ENCODE data around the gene DNAH2.

The DNAH2 gene, protein sequence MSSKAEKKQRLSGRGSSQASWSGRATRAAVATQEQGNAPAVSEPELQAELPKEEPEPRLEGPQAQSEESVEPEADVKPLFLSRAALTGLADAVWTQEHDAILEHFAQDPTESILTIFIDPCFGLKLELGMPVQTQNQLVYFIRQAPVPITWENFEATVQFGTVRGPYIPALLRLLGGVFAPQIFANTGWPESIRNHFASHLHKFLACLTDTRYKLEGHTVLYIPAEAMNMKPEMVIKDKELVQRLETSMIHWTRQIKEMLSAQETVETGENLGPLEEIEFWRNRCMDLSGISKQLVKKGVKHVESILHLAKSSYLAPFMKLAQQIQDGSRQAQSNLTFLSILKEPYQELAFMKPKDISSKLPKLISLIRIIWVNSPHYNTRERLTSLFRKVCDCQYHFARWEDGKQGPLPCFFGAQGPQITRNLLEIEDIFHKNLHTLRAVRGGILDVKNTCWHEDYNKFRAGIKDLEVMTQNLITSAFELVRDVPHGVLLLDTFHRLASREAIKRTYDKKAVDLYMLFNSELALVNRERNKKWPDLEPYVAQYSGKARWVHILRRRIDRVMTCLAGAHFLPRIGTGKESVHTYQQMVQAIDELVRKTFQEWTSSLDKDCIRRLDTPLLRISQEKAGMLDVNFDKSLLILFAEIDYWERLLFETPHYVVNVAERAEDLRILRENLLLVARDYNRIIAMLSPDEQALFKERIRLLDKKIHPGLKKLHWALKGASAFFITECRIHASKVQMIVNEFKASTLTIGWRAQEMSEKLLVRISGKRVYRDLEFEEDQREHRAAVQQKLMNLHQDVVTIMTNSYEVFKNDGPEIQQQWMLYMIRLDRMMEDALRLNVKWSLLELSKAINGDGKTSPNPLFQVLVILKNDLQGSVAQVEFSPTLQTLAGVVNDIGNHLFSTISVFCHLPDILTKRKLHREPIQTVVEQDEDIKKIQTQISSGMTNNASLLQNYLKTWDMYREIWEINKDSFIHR (N-terminal part only)

DNA sequence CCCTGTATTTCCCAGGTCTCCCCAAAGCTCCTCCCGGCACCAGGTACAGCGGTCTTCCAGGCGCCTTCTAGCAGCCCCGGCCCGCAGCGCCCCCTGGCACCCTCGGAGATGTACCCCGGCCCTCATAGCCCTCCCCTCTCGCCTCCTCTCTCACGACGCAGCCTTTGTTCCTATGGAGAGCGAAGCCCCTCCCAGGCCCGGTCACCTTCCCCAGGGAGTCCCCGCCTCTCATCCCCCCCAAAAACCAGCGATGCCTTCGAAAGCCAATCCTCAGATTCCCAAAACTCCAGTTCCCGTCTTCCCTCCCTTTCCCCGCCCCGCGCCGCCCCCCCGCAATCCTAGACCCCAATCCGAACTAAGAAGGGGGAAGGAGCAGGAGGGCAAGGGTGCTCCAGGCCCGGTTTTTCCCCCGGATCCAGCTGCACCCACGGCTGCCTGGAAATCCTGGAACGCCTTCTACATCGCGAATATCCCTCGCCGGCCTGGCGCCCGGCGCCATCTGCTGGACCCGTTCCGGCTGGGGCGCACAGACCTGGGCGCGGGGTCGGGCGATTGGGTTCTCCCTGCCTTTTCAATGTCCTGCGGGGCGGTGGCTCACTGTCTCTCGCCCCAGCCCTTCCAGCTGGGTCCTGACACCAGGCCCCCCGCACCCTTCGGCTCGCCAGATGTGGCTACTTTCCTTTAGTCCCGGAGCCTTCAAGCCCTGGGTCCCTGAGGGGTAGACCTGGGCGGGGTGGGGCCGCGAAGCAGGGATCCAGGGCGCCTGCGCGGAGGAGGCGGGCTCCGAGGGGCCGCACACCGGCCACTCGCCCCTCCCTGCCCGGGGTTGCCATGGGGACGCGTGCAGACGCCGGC, at the start of gene DNAH2:
Gene DNAH2 (plus strand): TSS at position 844 of the 855 bp plus-strand sequence. CDS start 1,991 bp downstream, outside the sequence.
- peak; percentile 51 for DNase-seq

DNA sequence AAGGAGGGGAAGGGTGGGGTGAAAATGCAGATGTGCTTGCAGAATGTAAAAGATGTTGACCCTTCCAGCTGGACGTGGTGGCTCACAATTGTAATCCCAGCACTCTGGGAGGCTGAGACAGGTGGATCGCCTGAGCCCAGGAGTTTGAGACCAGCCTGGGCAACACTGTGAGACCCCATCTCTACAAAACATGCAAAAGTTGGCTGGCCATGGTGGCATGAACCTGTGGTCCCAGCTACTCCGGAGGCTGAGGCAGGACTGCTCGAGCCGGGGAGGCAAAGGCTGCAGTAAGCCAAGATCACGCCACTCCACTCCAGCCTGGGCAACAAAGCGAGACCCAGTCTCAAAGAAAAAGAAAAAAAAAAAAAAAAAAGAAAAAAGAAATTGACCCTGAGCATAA, 49.1 kb upstream of the DNAH2 start:
- DNase-seq: no peak

DNA sequence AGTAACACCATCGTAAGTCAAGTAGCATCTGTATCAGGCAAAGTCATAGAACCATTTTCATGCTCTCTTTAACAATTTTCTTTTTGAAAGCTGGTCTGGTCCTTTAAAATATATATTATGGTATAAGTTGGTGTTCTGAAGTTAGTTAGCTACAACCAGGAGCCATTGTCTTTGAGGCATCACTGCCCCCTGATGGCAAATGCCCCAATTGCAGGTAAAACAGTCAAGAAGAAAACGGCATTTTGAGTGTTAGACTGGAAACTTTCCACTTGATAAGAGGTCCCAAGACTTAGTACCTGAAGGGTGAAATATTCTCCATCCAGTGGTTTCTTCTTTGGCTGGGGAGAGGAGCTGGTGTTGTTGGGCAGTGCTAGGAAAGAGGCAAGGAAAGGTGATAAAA, 44.3 kb upstream of the DNAH2 start:
- peak; percentile 40 for DNase-seq

DNA sequence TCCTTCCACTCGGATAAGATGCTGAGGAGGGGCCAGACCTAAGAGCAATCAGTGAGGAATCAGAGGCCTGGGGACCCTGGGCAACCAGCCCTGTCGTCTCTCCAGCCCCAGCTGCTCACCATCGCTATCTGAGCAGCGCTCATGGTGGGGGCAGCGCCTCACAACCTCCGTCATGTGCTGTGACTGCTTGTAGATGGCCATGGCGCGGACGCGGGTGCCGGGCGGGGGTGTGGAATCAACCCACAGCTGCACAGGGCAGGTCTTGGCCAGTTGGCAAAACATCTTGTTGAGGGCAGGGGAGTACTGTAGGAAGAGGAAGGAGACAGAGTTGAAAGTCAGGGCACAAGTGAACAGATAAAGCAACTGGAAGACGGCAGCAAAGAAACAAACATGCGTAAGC, 42.6 kb upstream of the DNAH2 start:
- no peak for DNase-seq

DNA sequence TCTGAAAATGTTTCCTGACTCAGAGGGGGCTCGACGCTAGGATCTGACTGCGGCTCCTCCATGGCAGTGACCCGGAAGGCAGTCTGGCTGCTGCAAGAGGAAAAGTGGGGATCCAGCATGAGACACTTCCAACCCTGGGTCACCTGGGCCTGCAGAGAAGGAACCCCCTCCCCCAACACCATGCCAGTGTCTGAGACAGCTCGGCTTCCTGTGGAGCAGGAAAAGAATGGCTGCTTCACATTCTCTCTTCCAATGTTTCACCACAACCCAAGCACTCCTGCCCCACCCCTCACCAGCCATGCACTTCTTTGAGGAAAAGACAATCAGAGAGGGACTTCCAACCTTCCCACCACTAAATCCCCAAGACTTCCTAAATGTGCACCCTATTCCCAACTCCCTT, 41.0 kb upstream of the DNAH2 start:
- DNase-seq: no peak

DNA sequence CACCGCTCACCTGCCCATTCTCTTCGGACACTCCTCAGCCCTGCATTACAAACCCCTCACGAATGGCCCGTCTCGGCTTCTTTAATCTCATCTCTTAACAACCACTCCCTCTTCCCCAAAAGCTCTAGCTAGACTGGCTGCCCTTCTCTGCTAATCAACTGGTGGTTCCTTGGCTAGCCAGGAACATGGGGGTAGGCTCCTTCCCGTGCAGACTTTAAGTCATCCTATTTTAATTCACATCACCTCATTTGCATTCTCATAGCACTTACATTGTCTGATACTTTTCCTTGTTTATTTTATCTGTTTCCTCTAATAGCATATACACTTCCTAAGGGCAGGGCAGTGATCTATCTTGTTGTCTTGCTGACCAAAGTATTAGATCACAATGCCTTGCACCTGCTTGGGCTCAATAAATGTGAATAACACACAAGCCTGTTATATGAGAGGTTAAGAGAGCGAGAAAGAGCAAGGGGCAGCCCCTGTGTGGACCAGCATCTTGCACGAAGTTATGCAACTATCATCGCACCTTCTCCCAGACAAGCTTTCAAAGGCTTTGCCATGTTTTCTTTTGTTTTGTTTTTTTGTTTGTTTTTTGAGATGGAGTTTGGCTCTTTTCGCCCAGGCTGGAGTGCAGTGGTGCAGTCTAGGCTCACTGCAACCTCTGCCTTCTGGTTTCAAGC, 40.0 kb upstream of the DNAH2 start:
- no peak for DNase-seq

DNA sequence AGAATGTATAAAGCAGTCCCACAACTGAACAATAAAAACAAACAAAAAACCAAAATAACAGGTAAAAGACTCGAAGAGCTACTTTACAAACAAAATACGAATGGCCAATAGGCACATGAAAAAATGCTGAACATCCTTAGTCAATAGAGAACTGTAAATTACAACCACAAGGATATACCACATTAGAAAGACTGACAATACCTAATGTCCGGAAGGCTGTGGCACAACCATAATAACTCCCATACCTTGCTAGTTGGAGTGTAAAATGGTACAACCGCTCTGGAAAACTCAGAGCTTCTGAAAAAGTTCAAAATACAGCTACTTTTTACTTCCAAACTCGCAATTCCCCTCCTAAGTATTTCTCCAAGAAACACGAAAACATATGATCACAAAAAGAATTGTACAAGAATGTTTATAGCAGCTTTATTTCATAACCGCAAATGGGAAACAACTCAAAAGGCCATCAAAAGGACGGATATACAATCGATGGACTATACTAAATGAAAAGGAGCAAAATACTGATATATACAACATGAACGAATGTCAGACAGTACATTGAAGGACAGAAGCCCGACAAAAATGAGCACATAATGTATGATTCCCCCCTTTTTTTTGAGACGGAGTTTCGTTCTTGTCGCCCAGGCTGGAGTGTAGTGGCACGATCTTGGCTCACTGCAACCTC, 32.6 kb upstream of the DNAH2 start:
- no peak for DNase-seq

DNA sequence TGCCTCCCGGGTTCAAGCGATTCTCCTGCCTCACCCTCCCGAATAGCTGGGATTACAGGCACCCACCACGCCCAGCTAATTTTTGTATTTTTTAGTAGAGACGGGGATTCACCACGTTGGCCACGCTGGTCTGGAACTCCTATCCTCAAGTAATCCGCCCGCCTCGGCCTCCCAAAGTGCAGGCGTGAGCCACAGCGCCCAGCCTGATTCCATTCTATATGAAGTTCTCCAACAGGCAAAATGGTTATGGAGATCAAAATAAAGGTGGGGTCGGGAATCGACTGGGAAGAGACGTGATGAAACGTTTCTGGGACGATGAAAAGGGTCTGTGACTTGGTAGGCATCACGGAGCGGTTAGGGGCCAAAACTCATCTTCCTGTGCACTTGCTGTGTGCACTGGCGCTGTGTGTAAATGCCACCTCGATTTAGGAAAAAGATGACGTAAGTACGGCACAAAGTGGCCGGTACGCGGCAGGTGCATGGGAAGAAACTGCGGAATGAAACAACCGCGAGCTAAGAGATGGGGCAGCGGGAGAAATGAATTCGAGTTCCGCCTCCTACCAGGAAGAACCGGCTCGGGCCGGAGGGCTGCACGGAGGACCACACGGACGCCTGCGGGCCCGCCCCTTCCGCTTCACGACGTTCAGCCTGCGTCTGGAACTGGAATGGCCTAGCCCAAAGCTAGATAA, 31.9 kb upstream of the DNAH2 start:
- DNase-seq: peak; percentile 91

DNA sequence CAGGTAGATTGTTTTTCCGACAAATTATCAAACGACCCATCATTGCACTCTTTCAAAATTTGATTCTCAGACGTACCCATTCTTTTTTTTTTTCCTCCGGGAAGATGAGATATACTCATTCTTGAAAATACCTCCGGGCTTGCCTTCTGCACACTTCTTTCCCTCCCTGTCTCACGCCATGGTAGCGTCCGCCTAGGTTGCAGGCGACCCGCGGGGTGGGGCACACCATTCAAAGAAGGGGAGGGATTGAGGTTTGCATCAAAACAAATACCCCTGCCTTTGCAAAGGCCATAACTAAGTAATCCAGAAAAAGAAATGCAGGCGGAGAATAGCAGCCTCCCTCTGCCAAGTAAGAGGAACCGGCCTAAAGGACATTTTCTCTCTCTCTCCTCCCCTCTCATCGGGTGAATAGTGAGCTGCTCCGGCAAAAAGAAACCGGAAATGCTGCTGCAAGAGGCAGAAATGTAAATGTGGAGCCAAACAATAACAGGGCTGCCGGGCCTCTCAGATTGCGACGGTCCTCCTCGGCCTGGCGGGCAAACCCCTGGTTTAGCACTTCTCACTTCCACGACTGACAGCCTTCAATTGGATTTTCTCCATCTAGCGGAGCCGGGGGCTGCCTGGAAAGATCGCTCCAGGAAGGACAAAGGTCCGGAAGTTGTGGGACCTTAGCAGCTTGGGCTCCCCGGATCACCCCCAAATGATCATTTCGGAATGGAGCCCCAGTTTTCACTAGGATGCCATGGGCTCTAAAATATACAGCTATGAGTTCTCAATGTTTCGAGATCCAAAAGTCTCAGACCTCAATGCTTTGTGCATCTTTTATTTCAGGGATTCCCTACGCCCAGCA, 31.1 kb upstream of the DNAH2 start:
- peak; percentile 80 for DNase-seq

DNA sequence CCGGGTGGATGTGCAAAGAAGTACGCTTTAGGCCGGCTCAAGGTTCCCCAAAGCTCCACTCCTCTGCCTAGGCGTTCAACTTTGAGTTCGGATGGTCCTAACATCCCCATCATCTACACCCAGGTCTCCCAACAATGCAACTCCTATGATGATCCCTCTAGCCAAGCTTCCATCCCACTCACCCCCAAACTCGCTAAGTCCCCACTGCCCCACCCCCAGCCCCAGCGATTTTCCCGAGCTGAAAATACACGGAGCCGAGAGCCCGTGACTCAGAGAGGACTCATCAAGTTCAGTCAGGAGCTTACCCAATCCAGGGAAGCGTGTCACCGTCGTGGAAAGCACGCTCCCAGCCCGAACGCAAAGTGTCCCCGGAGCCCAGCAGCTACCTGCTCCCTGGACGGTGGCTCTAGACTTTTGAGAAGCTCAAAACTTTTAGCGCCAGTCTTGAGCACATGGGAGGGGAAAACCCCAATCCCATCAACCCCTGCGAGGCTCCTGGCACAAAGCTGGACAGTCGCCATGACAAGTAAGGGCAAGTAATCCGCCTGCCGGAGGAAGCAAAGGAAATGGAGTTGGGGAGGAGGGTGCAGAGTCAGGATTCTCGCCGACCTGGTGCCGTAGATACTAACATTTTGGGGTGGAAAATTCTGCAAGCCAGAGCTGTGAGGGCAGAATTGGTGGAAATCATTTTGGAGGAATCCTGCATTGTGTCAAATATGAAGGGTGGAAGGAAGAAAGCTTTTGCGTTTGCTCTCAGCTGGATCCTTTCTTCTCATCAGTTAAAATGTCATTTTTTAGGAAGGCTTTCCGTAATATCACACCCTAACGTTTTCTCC, 30.3 kb upstream of the DNAH2 start, which contains the start of gene TP53:
Gene TP53 (minus strand): TSS at position 419 of the 836 bp plus-strand sequence. CDS start 10,896 bp downstream, outside the sequence.
- peak; percentile 92 for DNase-seq

DNA sequence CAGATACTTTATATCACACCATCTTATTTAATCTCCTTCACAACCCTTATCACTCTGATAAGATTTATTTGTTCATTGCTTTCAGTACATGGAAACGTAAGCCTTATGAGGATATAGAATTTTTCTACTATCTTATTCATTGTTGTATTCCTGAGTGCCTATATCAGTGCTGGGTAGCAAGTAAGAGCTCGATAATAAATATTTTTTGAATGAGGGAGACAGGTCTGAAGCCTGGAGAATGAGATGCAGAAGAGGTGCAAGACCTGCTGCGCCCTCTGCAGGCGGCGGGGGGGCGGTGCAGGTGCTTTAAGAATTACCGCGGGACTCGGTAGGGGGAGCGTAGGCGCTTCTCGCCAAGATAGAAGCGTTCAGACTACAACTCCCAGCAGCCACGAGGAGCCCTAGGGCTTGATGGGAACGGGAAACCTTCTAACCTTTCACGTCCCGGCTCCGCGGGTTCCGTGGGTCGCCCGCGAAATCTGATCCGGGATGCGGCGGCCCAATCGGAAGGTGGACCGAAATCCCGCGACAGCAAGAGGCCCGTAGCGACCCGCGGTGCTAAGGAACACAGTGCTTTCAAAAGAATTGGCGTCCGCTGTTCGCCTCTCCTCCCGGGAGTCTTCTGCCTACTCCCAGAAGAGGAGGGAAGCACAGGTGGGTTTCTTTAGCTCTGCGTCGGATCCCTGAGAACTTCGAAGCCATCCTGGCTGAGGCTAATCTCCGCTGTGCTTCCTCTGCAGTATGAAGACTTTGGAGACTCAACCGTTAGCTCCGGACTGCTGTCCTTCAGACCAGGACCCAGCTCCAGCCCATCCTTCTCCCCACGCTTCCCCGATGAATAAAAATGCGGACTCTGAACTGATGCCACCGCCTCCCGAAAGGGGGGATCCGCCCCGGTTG, 29.4 kb upstream of the DNAH2 start, which contains the start of gene WRAP53:
Gene WRAP53 (plus strand): TSS at position 570 of the 900 bp plus-strand sequence. CDS start 172 bp downstream, at position 742.
- peak; percentile 96 for DNase-seq

DNA sequence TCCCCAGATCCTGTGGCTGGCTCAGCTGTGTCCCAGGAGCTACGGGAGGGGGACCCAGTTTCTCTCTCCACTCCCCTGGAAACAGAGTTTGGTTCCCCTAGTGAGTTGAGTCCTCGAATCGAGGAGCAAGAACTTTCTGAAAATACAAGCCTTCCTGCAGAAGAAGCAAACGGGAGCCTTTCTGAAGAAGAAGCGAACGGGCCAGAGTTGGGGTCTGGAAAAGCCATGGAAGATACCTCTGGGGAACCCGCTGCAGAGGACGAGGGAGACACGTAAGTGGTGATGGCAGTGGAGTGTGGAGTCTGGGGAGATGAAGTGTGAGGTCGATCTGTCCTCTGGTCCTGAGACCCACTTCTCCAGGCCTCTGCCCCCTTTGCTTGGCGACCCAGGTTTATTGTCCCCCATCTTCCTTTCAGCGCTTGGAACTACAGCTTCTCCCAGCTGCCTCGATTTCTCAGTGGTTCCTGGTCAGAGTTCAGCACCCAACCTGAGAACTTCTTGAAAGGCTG, 28.7 kb upstream of the DNAH2 start:
- DNase-seq: no peak

DNA sequence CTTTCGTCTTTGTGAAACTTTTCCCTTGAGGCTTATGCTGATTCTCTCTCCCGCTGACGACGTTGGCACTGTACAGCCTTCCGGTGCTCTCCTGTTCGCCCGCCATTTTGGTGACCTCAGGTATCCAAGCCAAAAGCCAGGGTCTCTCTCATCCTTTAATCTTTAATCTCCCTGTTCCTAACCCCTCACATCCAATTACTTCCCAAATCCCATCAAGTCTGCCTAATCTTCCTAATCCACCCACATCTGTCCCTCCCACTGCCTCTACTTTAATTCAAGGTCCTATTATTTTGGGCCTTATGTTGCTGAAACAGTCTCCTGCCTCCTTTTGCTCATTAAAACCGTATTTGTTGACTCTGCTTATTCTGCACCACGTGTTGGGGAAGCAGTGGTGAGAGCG, 22.0 kb upstream of the DNAH2 start:
- no peak for DNase-seq

DNA sequence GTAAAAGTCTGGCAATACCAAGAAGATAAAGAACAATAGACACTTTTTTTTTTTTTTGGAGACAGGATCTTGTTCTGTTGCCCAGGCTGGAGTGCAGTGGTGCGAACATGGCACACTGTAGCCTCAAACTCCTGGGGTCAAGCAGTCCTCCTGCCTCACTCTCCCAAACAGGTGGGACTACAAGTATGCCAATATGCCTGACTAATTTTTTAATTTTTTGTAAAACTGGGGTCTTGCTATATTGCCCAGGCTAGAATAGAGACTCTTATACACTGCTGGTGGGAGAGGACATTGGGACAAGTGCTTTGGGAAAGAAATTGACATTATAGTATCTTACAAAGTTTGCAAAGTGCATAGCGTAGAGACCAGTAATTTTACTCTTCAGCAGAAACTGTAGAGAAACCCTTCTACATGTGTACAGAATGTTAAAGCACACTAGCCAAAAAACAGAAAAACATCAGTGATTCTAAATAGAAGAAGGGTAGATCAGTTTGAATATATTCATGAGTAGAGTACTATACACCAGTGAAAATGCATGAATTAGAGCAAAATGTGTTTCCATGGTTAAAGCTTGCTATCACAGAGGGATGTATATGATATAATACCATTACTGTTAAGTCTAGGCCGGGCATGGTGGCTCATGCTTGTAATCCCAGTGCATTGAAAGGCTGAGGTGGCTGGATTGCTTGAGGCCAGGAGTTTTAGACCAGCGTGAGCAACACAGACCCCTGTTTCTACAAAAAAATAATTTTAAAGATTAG, 19.5 kb upstream of the DNAH2 start:
- DNase-seq: no peak

DNA sequence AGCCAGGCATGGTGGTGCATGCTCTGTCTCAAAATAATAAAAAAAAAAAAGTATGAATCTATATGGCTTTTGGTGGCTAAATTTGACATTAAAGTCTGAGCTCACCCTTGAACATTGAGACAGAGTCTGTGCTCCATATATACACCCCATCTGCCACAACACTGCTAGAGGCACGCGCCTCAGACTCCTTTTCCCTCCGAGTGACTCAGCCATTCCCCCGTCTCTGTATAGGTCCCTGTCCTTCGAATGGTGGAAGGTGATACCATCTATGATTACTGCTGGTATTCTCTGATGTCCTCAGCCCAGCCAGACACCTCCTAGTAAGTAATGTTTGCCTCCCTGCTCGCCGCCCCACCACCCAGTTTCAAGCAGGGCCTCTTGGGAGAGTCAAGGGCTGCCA, 17.0 kb upstream of the DNAH2 start:
- no peak for DNase-seq

DNA sequence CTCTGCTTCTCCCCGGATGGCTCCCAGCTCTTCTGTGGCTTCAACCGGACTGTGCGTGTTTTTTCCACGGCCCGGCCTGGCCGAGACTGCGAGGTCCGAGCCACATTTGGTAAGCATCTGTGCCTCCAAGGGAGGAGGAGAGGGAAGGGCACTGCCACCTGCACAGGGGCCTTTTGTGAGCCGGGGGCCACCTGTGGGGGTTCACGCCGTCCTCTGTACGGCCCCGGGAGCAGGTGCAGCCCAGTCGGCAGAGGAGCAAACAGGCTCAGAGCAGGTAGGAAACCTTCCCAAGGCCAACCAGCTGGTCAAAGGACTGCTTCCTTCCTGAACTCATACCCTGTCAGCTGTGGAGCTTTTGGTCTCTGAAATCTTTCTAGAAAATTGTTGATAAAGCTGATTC, 15.9 kb upstream of the DNAH2 start:
- no peak for DNase-seq

DNA sequence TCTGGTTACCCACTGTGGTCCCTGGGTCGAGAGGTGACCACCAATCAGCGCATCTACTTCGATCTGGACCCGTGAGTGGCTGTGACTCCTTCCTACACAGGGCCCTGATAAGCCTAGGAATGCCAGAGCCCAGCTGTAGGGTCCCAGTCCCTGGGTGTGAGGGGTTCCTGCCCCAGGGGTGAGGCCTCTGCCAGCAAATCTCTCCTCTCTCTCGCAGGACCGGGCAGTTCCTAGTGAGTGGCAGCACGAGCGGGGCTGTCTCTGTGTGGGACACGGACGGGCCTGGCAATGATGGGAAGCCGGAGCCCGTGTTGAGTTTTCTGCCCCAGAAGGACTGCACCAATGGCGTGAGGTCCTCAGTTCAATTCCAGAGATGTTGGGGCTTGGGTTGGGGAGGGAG, 14.8 kb upstream of the DNAH2 start:
- no peak for DNase-seq
